Rectal smooth muscle tissue (tissue), 1 donor: ENCODE results near the gene PARD3.

ENCODE experiments used
- H3K27ac ChIP-seq: one replicate; pipeline ENCODE4 v1.7.0; 2013; ENCODE audit warnings: low read depth, low read length, inconsistent platforms
- H3K27me3 ChIP-seq: one replicate; pipeline ENCODE4 v1.7.0; 2013; ENCODE audit warnings: low read length; ENCODE audit not compliant: control insufficient read depth, insufficient read depth
- H3K36me3 ChIP-seq: one replicate; pipeline ENCODE4 v1.7.0; 2013; ENCODE audit warnings: low read length; ENCODE audit not compliant: control insufficient read depth, insufficient read depth
- H3K4me1 ChIP-seq: one replicate; pipeline ENCODE4 v1.7.0; 2013; ENCODE audit warnings: low read length; ENCODE audit not compliant: control insufficient read depth, insufficient read depth
- H3K4me3 ChIP-seq: one replicate; pipeline ENCODE4 v1.7.0; 2013; ENCODE audit warnings: low read length
- H3K9ac ChIP-seq: one replicate; pipeline ENCODE4 v1.7.0; 2013; ENCODE audit warnings: low read length

PARD3 gene

GRCh38 chr10:34698248-34698831 is 116.8 kb downstream of the PARD3 start:
- Histone ChIP-seq H3K4me1 (peaks cover 9% of the 10 kb centered on the region), H3K27me3 (no peaks in the 10 kb centered on the region), H3K27ac (no peak overlapping the region), H3K9ac (no peak overlapping the region), H3K4me3 (no peak overlapping the region), H3K36me3 (peaks cover 3% of the 10 kb centered on the region)

- H3K27ac ChIP-seq = no peak overlapping the region
- no peaks in the 10 kb centered on the region for H3K27me3 ChIP-seq
- peaks cover 5% of the 10 kb centered on the region for H3K4me1 ChIP-seq
- no peak overlapping the region for H3K4me3 ChIP-seq
- peaks cover 3% of the 10 kb centered on the region for H3K36me3 ChIP-seq
- no peak overlapping the region for H3K9ac ChIP-seq
Observed at GRCh38 chr10:34697351-34698247, 117.5 kb downstream of the PARD3 start.

GRCh38 chr10:34696423-34696822 is 118.7 kb downstream of the PARD3 start:
- Histone ChIP-seq H3K36me3 (peaks cover 3% of the 10 kb centered on the region), H3K4me3 (no peak overlapping the region), H3K9ac (no peak overlapping the region), H3K4me1 (peaks cover 5% of the 10 kb centered on the region), H3K27me3 (no peaks in the 10 kb centered on the region), H3K27ac (no peak overlapping the region)

GRCh38 chr10:34690383-34691049 is 124.6 kb downstream of the PARD3 start:
- Histone ChIP-seq H3K9ac (no peak overlapping the region), H3K4me3 (no peak overlapping the region), H3K27me3 (no peaks in the 10 kb centered on the region), H3K4me1 (peaks cover 6% of the 10 kb centered on the region), H3K36me3 (peaks cover under 1% of the 10 kb centered on the region), H3K27ac (no peak overlapping the region)

- no peak overlapping the region for H3K4me3 ChIP-seq
Observed at GRCh38 chr10:34689053-34689452, 126.0 kb downstream of the PARD3 start.

GRCh38 chr10:34687434-34688210 is 127.5 kb downstream of the PARD3 start:
- H3K27me3 ChIP-seq = no peaks in the 10 kb centered on the region
- no peaks in the 10 kb centered on the region for H3K36me3 ChIP-seq
- H3K27ac ChIP-seq = no peak overlapping the region
- peaks cover 6% of the 10 kb centered on the region for H3K4me1 ChIP-seq
- no peak overlapping the region for H3K4me3 ChIP-seq
- H3K9ac ChIP-seq = no peak overlapping the region

More at GRCh38 chr10:34689053-34689452, 126.0 kb downstream of the PARD3 start:
- Histone ChIP-seq H3K4me1 (peaks cover 6% of the 10 kb centered on the region), H3K36me3 (no peaks in the 10 kb centered on the region), H3K27ac (no peak overlapping the region), H3K9ac (no peak overlapping the region), H3K27me3 (no peaks in the 10 kb centered on the region)

GRCh38 chr10:34682580-34682979 is 132.5 kb downstream of the PARD3 start:
- Histone ChIP-seq H3K4me3 (no peak overlapping the region), H3K4me1 (peaks cover 2% of the 10 kb centered on the region), H3K9ac (no peak overlapping the region), H3K27ac (no peak overlapping the region), H3K36me3 (no peaks in the 10 kb centered on the region), H3K27me3 (no peaks in the 10 kb centered on the region)

GRCh38 chr10:34681933-34682332 is 133.2 kb downstream of the PARD3 start:
- Histone ChIP-seq H3K36me3 (no peaks in the 10 kb centered on the region), H3K4me1 (no peaks in the 10 kb centered on the region), H3K9ac (no peak overlapping the region), H3K27ac (no peak overlapping the region), H3K4me3 (no peak overlapping the region), H3K27me3 (no peaks in the 10 kb centered on the region)

GRCh38 chr10:34679177-34679576 is 135.9 kb downstream of the PARD3 start:
- no peaks in the 10 kb centered on the region for H3K27me3 ChIP-seq
- H3K36me3 ChIP-seq = no peaks in the 10 kb centered on the region
- no peak overlapping the region for H3K4me3 ChIP-seq
- no peak overlapping the region for H3K9ac ChIP-seq
- no peaks in the 10 kb centered on the region for H3K4me1 ChIP-seq
- no peak overlapping the region for H3K27ac ChIP-seq

- Histone ChIP-seq H3K27me3 (no peaks in the 10 kb centered on the region), H3K27ac (no peak overlapping the region), H3K9ac (no peak overlapping the region), H3K4me3 (no peak overlapping the region), H3K36me3 (no peaks in the 10 kb centered on the region), H3K4me1 (no peaks in the 10 kb centered on the region)
Observed at GRCh38 chr10:34677591-34677990, 137.5 kb downstream of the PARD3 start.

GRCh38 chr10:34677132-34677531 is 138.0 kb downstream of the PARD3 start:
- Histone ChIP-seq H3K27me3 (no peaks in the 10 kb centered on the region), H3K9ac (no peak overlapping the region), H3K36me3 (no peaks in the 10 kb centered on the region), H3K4me3 (no peak overlapping the region), H3K4me1 (no peaks in the 10 kb centered on the region), H3K27ac (no peak overlapping the region)

GRCh38 chr10:34674176-34674575 is 140.9 kb downstream of the PARD3 start:
- Histone ChIP-seq H3K4me1 (no peaks in the 10 kb centered on the region), H3K27me3 (no peaks in the 10 kb centered on the region), H3K36me3 (no peaks in the 10 kb centered on the region), H3K9ac (no peak overlapping the region), H3K4me3 (no peak overlapping the region), H3K27ac (no peak overlapping the region)
